GM23338 (cell line): ENCODE data around the gene PBX3. TPM values are rescaled to one million over a fixed set of nuclear protein-coding genes. Genes with fewer than 3 reads are reported as not detected.

Source experiments
- ATAC-seq: fragments of 200-7000 bp; cut with Tn5 transposase; 3 replicates; pipeline ENCODE4 v1.9.1; 2020
- DNase-seq: peaks from one replicate; pipeline ENCODE4 v3.0.0-alpha.2; 2015; ENCODE audit warnings: low spot score
- H2AFZ ChIP-seq: fragments of 200-600 bp; sonication (generic); 2 replicates; pipeline ENCODE4 v1.8.0; 2016; ENCODE audit warnings: antibody characterized with exemption, mild to moderate bottlenecking, moderate library complexity
- H3F3A ChIP-seq: fragments of 200-600 bp; sonication (generic); replicated peaks from 2 replicates; pipeline ENCODE4 v1.8.0; 2017; ENCODE audit warnings: antibody characterized with exemption, mixed run types, low read depth
- H3K27ac ChIP-seq: fragments of 200-600 bp; sonication (generic); 2 replicates; pipeline ENCODE4 v1.6.1; 2016; ENCODE audit warnings: low read depth
- H3K27me3 ChIP-seq: fragments of 200-600 bp; sonication (generic); 2 replicates; pipeline ENCODE4 v1.8.0; 2016; ENCODE audit warnings: mild to moderate bottlenecking, mixed run types, moderate library complexity; ENCODE audit not compliant: insufficient read depth
- H3K36me3 ChIP-seq: fragments of 200-600 bp; sonication (generic); 2 replicates; pipeline ENCODE4 v1.8.0; 2016; ENCODE audit warnings: mild to moderate bottlenecking; ENCODE audit not compliant: insufficient read depth
- H3K4me1 ChIP-seq: fragments of 200-600 bp; sonication (generic); 2 replicates; pipeline ENCODE4 v1.8.0; 2016; ENCODE audit warnings: mild to moderate bottlenecking, moderate library complexity; ENCODE audit not compliant: insufficient read depth
- H3K4me2 ChIP-seq: fragments of 200-600 bp; sonication (generic); 2 replicates; pipeline ENCODE4 v1.7.1; 2017; ENCODE audit warnings: mixed run types
- H3K4me3 ChIP-seq: fragments of 200-600 bp; sonication (generic); 2 replicates; pipeline ENCODE4 v1.6.1; 2016; ENCODE audit warnings: mixed run types
- H3K79me2 ChIP-seq: fragments of 200-600 bp; sonication (generic); replicated peaks from 2 replicates; pipeline ENCODE4 v1.8.0; 2017; ENCODE audit warnings: mild to moderate bottlenecking; ENCODE audit not compliant: insufficient read depth
- H3K9me2 ChIP-seq: fragments of 200-600 bp; sonication (generic); 2 replicates; pipeline ENCODE4 v1.8.0; 2017; ENCODE audit not compliant: insufficient read depth
- H4K20me1 ChIP-seq: fragments of 200-600 bp; sonication (generic); replicated peaks from 2 replicates; pipeline ENCODE4 v1.8.0; 2017; ENCODE audit warnings: mild to moderate bottlenecking; ENCODE audit not compliant: insufficient read depth
- H3K27ac Mint-ChIP-seq: 2 replicates; pipeline ENCODE4 v1.8.0; 2020; ENCODE audit warnings: inconsistent platforms, mild to moderate bottlenecking, moderate library complexity, mixed read lengths
- H3K27me3 Mint-ChIP-seq: 3 replicates; pipeline ENCODE4 v1.8.0; 2022; ENCODE audit warnings: low read depth, mild to moderate bottlenecking, moderate library complexity, mixed read lengths, inconsistent platforms; ENCODE audit not compliant: insufficient read depth, poor library complexity
- H3K36me3 Mint-ChIP-seq: 3 replicates; pipeline ENCODE4 v1.8.0; 2021; ENCODE audit warnings: low read depth, mild to moderate bottlenecking, inconsistent platforms, moderate library complexity, mixed read lengths
- H3K4me1 Mint-ChIP-seq: 3 replicates; pipeline ENCODE4 v1.8.0; 2020; ENCODE audit warnings: mild to moderate bottlenecking, inconsistent platforms, mixed read lengths
- H3K4me3 Mint-ChIP-seq: 3 replicates; pipeline ENCODE4 v1.8.0; 2021; ENCODE audit warnings: moderate library complexity, mild to moderate bottlenecking, inconsistent platforms, mixed read lengths
- H3K9me3 Mint-ChIP-seq: 3 replicates; pipeline ENCODE4 v1.8.0; 2020; ENCODE audit warnings: moderate library complexity, mild to moderate bottlenecking, inconsistent platforms, mixed read lengths
- CREB1 ChIP-seq: fragments of 250-450 bp; sonication (Bioruptor Pico); IDR thresholded peaks from 2 replicates; pipeline ENCODE4 v1.5.0; 2020; ENCODE audit warnings: low read depth, mild to moderate bottlenecking, moderate library complexity
- EZH2 ChIP-seq: fragments of 200-600 bp; sonication (generic); IDR thresholded peaks from one replicate; pipeline ENCODE4 v1.8.0; 2017; ENCODE audit warnings: antibody characterized with exemption, mild to moderate bottlenecking, low read depth; ENCODE audit not compliant: unreplicated experiment
- EZH2phosphoT487 ChIP-seq: fragments of 200-600 bp; sonication (generic); IDR thresholded peaks from one replicate; pipeline ENCODE4 v1.8.1; 2018; ENCODE audit warnings: antibody characterized with exemption; ENCODE audit not compliant: unreplicated experiment
- JUNB ChIP-seq: IDR thresholded peaks from one replicate; pipeline ENCODE4 v1.6.1; 2016; ENCODE audit warnings: antibody characterized with exemption; ENCODE audit not compliant: unreplicated experiment
- NANOG ChIP-seq: IDR thresholded peaks from 2 replicates; pipeline ENCODE4 v1.6.1; 2016; ENCODE audit warnings: antibody characterized with exemption, borderline replicate concordance
- POLR2AphosphoS5 ChIP-seq: IDR thresholded peaks from 2 replicates; pipeline ENCODE4 v1.6.1; 2016; ENCODE audit warnings: antibody characterized with exemption, low read depth
- STAT1 ChIP-seq: IDR thresholded peaks from one replicate; pipeline ENCODE4 v1.6.1; 2016; ENCODE audit warnings: antibody characterized with exemption; ENCODE audit not compliant: unreplicated experiment
- ZNF114 ChIP-seq: fragments of 250-450 bp; sonication (Bioruptor Pico); IDR thresholded peaks from 2 replicates; pipeline ENCODE4 v1.5.0; 2020; ENCODE audit warnings: mild to moderate bottlenecking, moderate library complexity
- ZNF331 ChIP-seq: fragments of 250-450 bp; sonication (Bioruptor Pico); IDR thresholded peaks from 2 replicates; pipeline ENCODE4 v1.5.0; 2020; ENCODE audit warnings: low read depth, mild to moderate bottlenecking, moderate library complexity
- polyA plus RNA-seq: library from polyadenylated mRNA; unstranded; fragments of >200 nt; fragmentation: Nextera tagmentation; extraction: Ambion mirVana; gene quantifications from 2 replicates; pipeline ENCODE4 v1.2.1, GENCODE V29; 2016
- total RNA-seq: library from RNA; depleted of rRNA; stranded (reverse); fragments of >200 nt; shearing (Covaris generic); gene quantifications from 2 replicates; pipeline ENCODE4 v1.2.3, GENCODE V29; 2014
- TF ChIP-seq, protein P1 (sequence below), 2 experiments: fragments of 200-600 bp in 1 of 2; sonication (generic) in 1 of 2; conservative IDR thresholded peaks; 2 replicates each; pipeline versions ENCODE4 v1.5.1 to v1.6.1; 2016 to 2017; ENCODE audit warnings: antibody characterized with exemption in 2 of 2, low read depth in 2 of 2, mild to moderate bottlenecking in 2 of 2, moderate library complexity in 1 of 2
- TF ChIP-seq, protein P2 (sequence below): IDR thresholded peaks from 2 replicates; pipeline ENCODE4 v1.6.1; 2016; ENCODE audit warnings: antibody characterized with exemption
- TF ChIP-seq, protein P3 (sequence below): IDR thresholded peaks from one replicate; pipeline ENCODE4 v1.6.1; 2018; ENCODE audit warnings: antibody characterized with exemption; ENCODE audit not compliant: unreplicated experiment

Gene PBX3
- total and polyA plus RNA-seq, 2 experiments from 2014 or later: 28.9 to 50.5 TPM

DNA sequence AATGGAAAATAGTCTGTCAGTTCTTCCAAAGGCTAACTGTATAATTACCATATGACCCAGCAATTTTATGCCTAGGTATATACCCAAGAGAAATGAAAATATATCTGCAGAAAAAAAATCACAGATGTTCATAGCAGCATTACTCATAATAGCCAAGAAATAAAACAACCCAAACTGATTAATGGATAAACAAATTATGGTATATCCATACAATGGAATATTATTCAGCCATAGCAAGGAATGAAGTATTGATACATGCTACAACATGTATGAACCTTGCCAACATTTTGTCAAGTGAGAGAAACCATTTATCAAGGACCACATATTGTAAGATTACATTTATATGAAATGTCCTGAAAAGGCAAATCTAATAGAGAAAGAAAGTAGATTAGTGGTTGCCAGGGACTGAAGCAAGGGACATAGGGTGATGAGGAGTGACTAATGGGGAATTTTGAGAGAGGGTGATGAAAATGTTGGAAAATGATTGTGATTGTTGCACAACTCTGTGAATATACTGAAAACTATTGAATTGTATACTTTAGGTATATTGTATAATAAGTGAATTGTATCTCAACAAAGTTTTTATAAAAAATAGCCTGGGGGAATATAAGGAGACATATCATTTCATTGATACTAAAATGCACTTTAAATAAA is 114.4 kb downstream of the PBX3 start:
- no peaks in the 10 kb centered on the region for H3F3A ChIP-seq
- no peak overlapping the region for H3K27ac ChIP-seq
- H3K4me2 ChIP-seq: no peak overlapping the region
- peaks cover 9% of the 10 kb centered on the region for H4K20me1 ChIP-seq
- no peak for DNase-seq
- Mint-ChIP-seq H3K4me3 (no peak overlapping the region; the same call in 2 of the 3 replicates), H3K27ac (no peak overlapping the region), H3K9me3 (peaks cover 8% of the 10 kb centered on the region; the same call in 2 of the 3 replicates), H3K27me3 (peaks cover 4% of the 10 kb centered on the region), H3K4me1 (no peaks in the 10 kb centered on the region; the same call in 1 of the 3 replicates), H3K36me3 (peaks cover 14% of the 10 kb centered on the region; the same call in 2 of the 3 replicates)
- H3K4me1 ChIP-seq: peaks cover 3% of the 10 kb centered on the region; the same call in 1 of the 2 replicates
- no peaks in the 10 kb centered on the region for H3K36me3 ChIP-seq
- no peak for TF ChIP-seq EZH2phosphoT487
- no peak for TF ChIP-seq POLR2AphosphoS5
- H3K79me2 ChIP-seq: peaks cover 97% of the 10 kb centered on the region
- H3K4me3 ChIP-seq: no peak overlapping the region
- H3K9me2 ChIP-seq: no peaks in the 10 kb centered on the region
- ATAC-seq: no peak
- no peak overlapping the region for H2AFZ ChIP-seq
- H3K27me3 ChIP-seq: no peaks in the 10 kb centered on the region

DNA sequence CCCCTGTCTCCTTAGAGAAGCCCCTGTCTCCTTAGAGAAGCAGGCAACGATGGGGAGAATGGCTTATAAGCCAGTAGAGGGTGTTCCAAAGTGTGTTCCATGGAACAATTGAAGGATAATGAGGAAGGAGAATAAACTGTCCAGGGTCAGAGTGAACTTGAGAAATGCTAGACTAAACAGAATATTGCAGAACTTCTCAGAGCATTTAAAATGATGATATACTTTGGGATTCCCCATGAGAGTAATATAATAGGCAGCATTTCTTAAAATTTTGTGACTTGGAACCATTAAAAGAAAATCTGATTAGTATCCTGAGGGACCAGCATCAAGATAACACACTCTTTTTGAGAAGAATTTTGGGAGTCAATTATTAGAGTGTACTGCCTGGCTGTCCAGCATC is 116.8 kb downstream of the PBX3 start:
- ATAC-seq: no peak
- Mint-ChIP-seq H3K4me3 (no peak overlapping the region), H3K36me3 (peaks cover 14% of the 10 kb centered on the region; the same call in 2 of the 3 replicates), H3K4me1 (no peaks in the 10 kb centered on the region; the same call in 1 of the 3 replicates), H3K27ac (no peak overlapping the region), H3K27me3 (peaks cover 4% of the 10 kb centered on the region), H3K9me3 (peaks cover 8% of the 10 kb centered on the region; the same call in 2 of the 3 replicates)
- Histone ChIP-seq H3K27ac (no peak overlapping the region), H3K4me1 (peaks cover 3% of the 10 kb centered on the region; the same call in 1 of the 2 replicates), H3F3A (no peaks in the 10 kb centered on the region), H4K20me1 (peaks cover 6% of the 10 kb centered on the region), H3K79me2 (peaks cover 83% of the 10 kb centered on the region), H3K36me3 (no peaks in the 10 kb centered on the region), H3K4me3 (no peak overlapping the region), H3K27me3 (no peaks in the 10 kb centered on the region), H3K9me2 (no peaks in the 10 kb centered on the region), H3K4me2 (no peak overlapping the region), H2AFZ (no peak overlapping the region)
- DNase-seq: no peak
- TF ChIP-seq, protein P1, sequence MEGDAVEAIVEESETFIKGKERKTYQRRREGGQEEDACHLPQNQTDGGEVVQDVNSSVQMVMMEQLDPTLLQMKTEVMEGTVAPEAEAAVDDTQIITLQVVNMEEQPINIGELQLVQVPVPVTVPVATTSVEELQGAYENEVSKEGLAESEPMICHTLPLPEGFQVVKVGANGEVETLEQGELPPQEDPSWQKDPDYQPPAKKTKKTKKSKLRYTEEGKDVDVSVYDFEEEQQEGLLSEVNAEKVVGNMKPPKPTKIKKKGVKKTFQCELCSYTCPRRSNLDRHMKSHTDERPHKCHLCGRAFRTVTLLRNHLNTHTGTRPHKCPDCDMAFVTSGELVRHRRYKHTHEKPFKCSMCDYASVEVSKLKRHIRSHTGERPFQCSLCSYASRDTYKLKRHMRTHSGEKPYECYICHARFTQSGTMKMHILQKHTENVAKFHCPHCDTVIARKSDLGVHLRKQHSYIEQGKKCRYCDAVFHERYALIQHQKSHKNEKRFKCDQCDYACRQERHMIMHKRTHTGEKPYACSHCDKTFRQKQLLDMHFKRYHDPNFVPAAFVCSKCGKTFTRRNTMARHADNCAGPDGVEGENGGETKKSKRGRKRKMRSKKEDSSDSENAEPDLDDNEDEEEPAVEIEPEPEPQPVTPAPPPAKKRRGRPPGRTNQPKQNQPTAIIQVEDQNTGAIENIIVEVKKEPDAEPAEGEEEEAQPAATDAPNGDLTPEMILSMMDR (conservative IDR thresholded peaks at IDR 0.05; ENCODE audit: low read depth in 2 of 2): no peak
- TF ChIP-seq EZH2: no peak
- no peak for TF ChIP-seq JUNB
- TF ChIP-seq EZH2phosphoT487: no peak
- no peak for TF ChIP-seq NANOG
- TF ChIP-seq ZNF114 (CRISPR knock-in tag): no peak
- TF ChIP-seq, protein P2, sequence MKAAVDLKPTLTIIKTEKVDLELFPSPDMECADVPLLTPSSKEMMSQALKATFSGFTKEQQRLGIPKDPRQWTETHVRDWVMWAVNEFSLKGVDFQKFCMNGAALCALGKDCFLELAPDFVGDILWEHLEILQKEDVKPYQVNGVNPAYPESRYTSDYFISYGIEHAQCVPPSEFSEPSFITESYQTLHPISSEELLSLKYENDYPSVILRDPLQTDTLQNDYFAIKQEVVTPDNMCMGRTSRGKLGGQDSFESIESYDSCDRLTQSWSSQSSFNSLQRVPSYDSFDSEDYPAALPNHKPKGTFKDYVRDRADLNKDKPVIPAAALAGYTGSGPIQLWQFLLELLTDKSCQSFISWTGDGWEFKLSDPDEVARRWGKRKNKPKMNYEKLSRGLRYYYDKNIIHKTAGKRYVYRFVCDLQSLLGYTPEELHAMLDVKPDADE: no peak
- TF ChIP-seq POLR2AphosphoS5: no peak
- TF ChIP-seq CREB1 (CRISPR knock-in tag): no peak
- no peak for TF ChIP-seq ZNF331 (CRISPR knock-in tag)
- TF ChIP-seq, protein P3, sequence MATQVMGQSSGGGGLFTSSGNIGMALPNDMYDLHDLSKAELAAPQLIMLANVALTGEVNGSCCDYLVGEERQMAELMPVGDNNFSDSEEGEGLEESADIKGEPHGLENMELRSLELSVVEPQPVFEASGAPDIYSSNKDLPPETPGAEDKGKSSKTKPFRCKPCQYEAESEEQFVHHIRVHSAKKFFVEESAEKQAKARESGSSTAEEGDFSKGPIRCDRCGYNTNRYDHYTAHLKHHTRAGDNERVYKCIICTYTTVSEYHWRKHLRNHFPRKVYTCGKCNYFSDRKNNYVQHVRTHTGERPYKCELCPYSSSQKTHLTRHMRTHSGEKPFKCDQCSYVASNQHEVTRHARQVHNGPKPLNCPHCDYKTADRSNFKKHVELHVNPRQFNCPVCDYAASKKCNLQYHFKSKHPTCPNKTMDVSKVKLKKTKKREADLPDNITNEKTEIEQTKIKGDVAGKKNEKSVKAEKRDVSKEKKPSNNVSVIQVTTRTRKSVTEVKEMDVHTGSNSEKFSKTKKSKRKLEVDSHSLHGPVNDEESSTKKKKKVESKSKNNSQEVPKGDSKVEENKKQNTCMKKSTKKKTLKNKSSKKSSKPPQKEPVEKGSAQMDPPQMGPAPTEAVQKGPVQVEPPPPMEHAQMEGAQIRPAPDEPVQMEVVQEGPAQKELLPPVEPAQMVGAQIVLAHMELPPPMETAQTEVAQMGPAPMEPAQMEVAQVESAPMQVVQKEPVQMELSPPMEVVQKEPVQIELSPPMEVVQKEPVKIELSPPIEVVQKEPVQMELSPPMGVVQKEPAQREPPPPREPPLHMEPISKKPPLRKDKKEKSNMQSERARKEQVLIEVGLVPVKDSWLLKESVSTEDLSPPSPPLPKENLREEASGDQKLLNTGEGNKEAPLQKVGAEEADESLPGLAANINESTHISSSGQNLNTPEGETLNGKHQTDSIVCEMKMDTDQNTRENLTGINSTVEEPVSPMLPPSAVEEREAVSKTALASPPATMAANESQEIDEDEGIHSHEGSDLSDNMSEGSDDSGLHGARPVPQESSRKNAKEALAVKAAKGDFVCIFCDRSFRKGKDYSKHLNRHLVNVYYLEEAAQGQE: no peak
- no peak for TF ChIP-seq STAT1
